ENCODE results near the gene RNF183. TPM values are rescaled to one million over a fixed set of nuclear protein-coding genes. Genes with fewer than 3 reads are reported as not detected.

Gene RNF183
- total and polyA plus RNA-seq, 9 of the 15 experiments (the other 6 are each of a cell fraction or from before 2014, with no cell fraction given), result 0.04 to 2.0 (median 0.16) TPM; not detected in 5

GRCh38 chr9:113255438-113255837, 47.7 kb downstream of the RNF183 start (continued):
- TF ChIP-seq ZNF318 (IDR thresholded peaks at IDR 0.05; ENCODE audit: borderline replicate concordance in 1 of 2, low read depth in 1 of 2) (no peak), ZKSCAN8 (CRISPR knock-in tag; IDR thresholded peaks at IDR 0.05) (no peak)
